ENCODE data around the gene SMPD2.

GRCh38 chr6:109460161-109460829 lies 19.8 kb downstream of the SMPD2 start:
- TF ChIP-seq, protein P1, sequence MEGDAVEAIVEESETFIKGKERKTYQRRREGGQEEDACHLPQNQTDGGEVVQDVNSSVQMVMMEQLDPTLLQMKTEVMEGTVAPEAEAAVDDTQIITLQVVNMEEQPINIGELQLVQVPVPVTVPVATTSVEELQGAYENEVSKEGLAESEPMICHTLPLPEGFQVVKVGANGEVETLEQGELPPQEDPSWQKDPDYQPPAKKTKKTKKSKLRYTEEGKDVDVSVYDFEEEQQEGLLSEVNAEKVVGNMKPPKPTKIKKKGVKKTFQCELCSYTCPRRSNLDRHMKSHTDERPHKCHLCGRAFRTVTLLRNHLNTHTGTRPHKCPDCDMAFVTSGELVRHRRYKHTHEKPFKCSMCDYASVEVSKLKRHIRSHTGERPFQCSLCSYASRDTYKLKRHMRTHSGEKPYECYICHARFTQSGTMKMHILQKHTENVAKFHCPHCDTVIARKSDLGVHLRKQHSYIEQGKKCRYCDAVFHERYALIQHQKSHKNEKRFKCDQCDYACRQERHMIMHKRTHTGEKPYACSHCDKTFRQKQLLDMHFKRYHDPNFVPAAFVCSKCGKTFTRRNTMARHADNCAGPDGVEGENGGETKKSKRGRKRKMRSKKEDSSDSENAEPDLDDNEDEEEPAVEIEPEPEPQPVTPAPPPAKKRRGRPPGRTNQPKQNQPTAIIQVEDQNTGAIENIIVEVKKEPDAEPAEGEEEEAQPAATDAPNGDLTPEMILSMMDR (IDR thresholded peaks at IDR 0.05 in 4 of 5, conservative IDR thresholded peaks at IDR 0.05 in 1 of 5), result no peak
- no peak for TF ChIP-seq POLR2A (IDR thresholded peaks at IDR 0.05)

Data from gastrocnemius medialis (tissue), 4 donors.